ENCODE results near the gene CD200.

DNA sequence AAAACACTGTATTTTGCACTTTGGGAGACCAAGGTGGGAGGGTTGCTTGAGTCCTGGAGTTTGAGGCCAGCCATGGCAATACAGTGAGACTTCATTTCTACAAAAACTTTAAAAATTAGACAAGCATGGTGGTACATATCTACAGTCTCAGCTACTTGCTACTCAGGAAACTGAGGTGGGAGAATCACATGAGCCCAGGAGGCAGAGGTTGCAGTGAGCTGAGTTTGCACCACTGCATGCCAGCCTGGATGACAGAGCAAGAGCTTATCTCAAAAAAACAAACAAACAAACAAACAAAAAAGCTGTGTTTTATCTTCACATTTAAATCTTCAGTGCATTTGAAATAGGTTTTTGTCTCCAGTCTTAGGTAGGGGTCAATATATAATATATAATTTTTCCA, 34.2 kb upstream of the CD200 start:
- TF ChIP-seq, protein P1, sequence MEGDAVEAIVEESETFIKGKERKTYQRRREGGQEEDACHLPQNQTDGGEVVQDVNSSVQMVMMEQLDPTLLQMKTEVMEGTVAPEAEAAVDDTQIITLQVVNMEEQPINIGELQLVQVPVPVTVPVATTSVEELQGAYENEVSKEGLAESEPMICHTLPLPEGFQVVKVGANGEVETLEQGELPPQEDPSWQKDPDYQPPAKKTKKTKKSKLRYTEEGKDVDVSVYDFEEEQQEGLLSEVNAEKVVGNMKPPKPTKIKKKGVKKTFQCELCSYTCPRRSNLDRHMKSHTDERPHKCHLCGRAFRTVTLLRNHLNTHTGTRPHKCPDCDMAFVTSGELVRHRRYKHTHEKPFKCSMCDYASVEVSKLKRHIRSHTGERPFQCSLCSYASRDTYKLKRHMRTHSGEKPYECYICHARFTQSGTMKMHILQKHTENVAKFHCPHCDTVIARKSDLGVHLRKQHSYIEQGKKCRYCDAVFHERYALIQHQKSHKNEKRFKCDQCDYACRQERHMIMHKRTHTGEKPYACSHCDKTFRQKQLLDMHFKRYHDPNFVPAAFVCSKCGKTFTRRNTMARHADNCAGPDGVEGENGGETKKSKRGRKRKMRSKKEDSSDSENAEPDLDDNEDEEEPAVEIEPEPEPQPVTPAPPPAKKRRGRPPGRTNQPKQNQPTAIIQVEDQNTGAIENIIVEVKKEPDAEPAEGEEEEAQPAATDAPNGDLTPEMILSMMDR (IDR thresholded peaks at IDR 0.05 in 2 of 3, conservative IDR thresholded peaks at IDR 0.05 in 1 of 3; ENCODE audit: insufficient read depth in 2 of 3, low read depth in 1 of 3, low read length in 3 of 3): no peak
- no peak for TF ChIP-seq ZNF324 (CRISPR knock-in tag; IDR thresholded peaks at IDR 0.05)

Measured in K562 (cell line).